ACC112 (cell line): ENCODE results near the gene NUS1.
"Not testable (repeated sequence)": the region's sequence is repeated elsewhere in the genome, so short reads cannot be mapped to it uniquely, and the experiment has no call there.

ENCODE experiments used
- H2AFZ ChIP-seq: fragments of 200-600 bp; sonication (generic); one replicate; pipeline ENCODE4 v1.6.0; 2017; ENCODE audit warnings: antibody characterized with exemption, low read length; ENCODE audit not compliant: unreplicated experiment
- H3K27ac ChIP-seq: fragments of 200-600 bp; sonication (generic); 2 replicates; pipeline ENCODE4 v1.5.1; 2014; ENCODE audit warnings: low read depth, mild to moderate bottlenecking, antibody characterized with exemption, low read length, moderate library complexity
- H3K27me3 ChIP-seq: fragments of 200-600 bp; sonication (generic); 2 replicates; pipeline ENCODE4 v1.6.1; 2014; ENCODE audit warnings: mild to moderate bottlenecking, antibody characterized with exemption, low read length, moderate library complexity, mixed read lengths; ENCODE audit not compliant: insufficient read depth
- H3K36me3 ChIP-seq: fragments of 200-600 bp; sonication (generic); 2 replicates; pipeline ENCODE4 v1.6.1; 2016; ENCODE audit warnings: mild to moderate bottlenecking, antibody characterized with exemption, low read length, moderate library complexity, mixed read lengths; ENCODE audit not compliant: insufficient read depth
- H3K4me1 ChIP-seq: fragments of 200-600 bp; sonication (generic); one replicate; pipeline ENCODE4 v1.6.1; 2016; ENCODE audit warnings: low read length, mixed read lengths; ENCODE audit not compliant: insufficient read depth, unreplicated experiment, control insufficient read depth
- H3K4me3 ChIP-seq: fragments of 200-600 bp; sonication (generic); 2 replicates; pipeline ENCODE4 v1.5.1; 2014; ENCODE audit warnings: mild to moderate bottlenecking, low read depth, low read length
- H3K79me2 ChIP-seq: fragments of 200-600 bp; sonication (generic); one replicate; pipeline ENCODE4 v1.6.0; 2016; ENCODE audit warnings: low read length; ENCODE audit not compliant: control insufficient read depth, unreplicated experiment, insufficient read depth

Gene NUS1

DNA sequence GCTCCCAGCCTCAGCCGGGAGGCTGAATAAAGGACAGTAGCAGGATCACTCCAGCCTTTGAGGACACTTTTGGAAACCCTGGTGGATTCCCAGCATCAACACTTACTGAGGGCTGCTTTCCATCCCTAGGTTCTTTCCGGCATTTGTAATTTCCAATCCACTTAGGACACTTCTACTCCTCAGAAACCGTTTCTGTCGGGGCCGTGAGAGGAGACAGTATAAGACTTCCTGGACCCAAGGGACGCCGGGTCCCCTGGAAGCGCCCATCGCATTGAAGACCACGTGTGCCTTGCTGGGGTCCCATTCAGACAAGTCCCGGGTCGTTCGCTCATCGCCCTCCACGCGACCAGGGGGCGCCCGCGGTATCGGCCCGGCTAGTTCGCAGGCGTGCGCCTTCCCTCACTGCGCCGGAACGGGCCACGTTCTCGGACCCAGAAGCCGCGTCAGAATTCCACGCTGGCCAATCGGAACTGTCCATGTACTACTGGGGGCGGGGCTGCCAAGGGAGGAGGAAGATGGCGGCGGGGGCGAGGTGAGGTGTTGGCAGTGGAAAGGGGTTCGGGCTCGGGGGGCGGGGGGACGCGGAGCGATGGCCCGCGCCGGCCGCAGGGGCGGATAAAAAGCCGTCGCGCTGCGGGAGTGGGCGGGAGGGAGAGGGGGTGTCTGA, at the start of gene NUS1:
TSS of gene NUS1 (plus strand) at position 479 of the 667 bp plus-strand sequence. CDS start 202 bp downstream, outside the sequence.
- Histone ChIP-seq H3K79me2 (peaks cover 46% of the 10 kb centered on the region), H3K36me3 (peaks cover 12% of the 10 kb centered on the region), H3K27me3 (no peaks in the 10 kb centered on the region), H2AFZ (peak within 1 kb of the TSS; percentile 99), H3K4me1 (peaks cover 15% of the 10 kb centered on the region), H3K27ac (no peak within 1 kb of the TSS; the same call in 1 of the 2 replicates), H3K4me3 (peak within 1 kb of the TSS; percentile 92)

DNA sequence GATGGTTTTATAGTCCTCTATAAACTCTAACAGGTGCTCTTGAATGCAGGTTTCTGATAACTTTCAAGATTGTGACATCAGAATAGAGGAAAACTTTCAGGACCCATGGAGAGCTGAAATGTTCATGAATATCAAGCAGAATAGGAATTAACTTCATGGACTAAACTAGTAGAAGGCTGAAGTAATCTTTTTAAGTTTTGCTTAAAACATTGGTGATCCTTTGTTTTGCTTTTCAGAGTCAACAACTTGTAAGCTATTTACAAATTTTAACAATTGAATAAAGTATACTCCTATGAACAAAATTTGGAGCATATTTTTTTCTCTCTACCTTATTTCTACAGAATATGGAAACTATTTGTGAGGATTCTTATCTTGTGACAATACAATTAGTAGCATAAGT, 47.7 kb upstream of the NUS1 start:
- no peaks in the 10 kb centered on the region for H3K4me1 ChIP-seq
- 0 out of 2 replicates have a peak, but pooled peaks cover 2% of the 10 kb centered on the region for H3K27me3 ChIP-seq
- H3K79me2 ChIP-seq, result no peaks in the 10 kb centered on the region
- H2AFZ ChIP-seq, result no peak overlapping the region
- no peak overlapping the region for H3K4me3 ChIP-seq
- H3K27ac ChIP-seq, result no peak overlapping the region
- no peaks in the 10 kb centered on the region for H3K36me3 ChIP-seq

DNA sequence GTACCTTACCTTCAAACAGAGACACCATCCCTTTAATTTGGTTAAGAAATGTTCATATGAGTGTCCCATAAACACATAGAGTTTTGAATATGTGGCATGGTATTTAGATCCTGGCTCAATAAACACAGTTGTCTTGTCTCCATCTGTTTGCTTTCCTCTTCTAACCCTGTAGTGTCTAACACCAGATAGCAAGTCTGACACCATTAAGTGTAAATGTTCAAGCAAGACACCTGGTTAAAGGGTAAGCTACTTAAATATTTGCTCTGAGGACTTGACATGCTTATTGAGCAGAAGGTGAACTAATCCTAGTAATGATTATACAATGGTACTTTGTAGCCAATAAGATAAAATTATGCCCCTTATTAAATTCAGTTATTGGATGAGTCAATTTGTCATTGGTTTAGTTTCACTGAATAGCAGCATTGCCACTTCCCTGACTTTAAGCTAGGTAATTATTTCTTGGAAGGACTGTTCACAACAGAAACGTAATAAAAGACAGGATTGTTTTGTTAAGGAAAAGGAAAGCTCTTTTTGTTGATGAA, 46.1 kb upstream of the NUS1 start:
- H3K27me3 ChIP-seq, result 0 out of 2 replicates have a peak, but pooled peaks cover 2% of the 10 kb centered on the region
- no peak overlapping the region for H3K27ac ChIP-seq
- no peaks in the 10 kb centered on the region for H3K4me1 ChIP-seq
- H3K4me3 ChIP-seq, result no peak overlapping the region
- H3K36me3 ChIP-seq, result no peaks in the 10 kb centered on the region
- H2AFZ ChIP-seq, result no peak overlapping the region
- H3K79me2 ChIP-seq, result no peaks in the 10 kb centered on the region

DNA sequence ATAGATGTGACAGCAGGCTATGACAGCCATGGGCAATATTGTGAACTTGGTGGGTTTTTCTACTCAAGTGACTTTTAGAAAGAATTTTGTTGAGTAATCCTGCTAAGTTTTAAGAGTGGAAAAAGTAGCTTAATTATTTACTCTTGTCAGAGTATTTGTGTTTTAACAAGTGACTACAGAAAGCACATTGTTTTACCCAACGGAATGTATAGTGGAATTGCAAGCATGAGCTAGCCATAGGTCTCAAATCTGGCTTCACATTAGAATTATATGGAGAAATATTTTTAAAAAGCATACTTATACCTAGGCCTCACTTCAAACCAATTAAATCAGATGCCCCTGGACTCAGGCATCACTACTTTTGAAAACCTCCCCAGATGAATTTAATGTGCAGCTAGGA, 37.5 kb upstream of the NUS1 start:
- Histone ChIP-seq H3K36me3 (no peaks in the 10 kb centered on the region), H3K27ac (no peak overlapping the region), H3K4me3 (no peak overlapping the region), H2AFZ (no peak overlapping the region), H3K79me2 (no peaks in the 10 kb centered on the region), H3K27me3 (no peaks in the 10 kb centered on the region), H3K4me1 (no peaks in the 10 kb centered on the region)

DNA sequence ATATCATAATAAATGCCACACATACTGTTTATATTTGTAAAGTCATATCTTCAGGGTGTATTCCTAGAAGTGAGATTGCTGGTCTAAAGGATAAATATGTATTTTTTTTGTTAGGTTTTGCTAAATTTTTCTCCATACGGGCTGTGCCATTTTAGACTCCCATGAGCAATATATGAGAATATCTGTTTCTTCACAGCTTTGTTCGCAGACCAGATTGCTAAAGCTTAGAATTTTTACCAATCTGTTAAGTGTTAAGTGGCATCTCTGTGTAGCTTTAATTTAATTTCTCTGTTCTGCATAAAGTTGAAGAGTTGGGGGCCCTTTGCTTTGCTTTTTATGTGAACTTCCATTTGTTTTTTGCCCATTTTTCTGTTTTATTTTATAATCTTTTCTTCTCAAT, 32.3 kb upstream of the NUS1 start:
- H3K27me3 ChIP-seq, result no peaks in the 10 kb centered on the region
- no peaks in the 10 kb centered on the region for H3K79me2 ChIP-seq
- no peak overlapping the region for H3K27ac ChIP-seq
- no peak overlapping the region for H2AFZ ChIP-seq
- H3K4me1 ChIP-seq, result no peaks in the 10 kb centered on the region
- no peaks in the 10 kb centered on the region for H3K36me3 ChIP-seq
- no peak overlapping the region for H3K4me3 ChIP-seq

DNA sequence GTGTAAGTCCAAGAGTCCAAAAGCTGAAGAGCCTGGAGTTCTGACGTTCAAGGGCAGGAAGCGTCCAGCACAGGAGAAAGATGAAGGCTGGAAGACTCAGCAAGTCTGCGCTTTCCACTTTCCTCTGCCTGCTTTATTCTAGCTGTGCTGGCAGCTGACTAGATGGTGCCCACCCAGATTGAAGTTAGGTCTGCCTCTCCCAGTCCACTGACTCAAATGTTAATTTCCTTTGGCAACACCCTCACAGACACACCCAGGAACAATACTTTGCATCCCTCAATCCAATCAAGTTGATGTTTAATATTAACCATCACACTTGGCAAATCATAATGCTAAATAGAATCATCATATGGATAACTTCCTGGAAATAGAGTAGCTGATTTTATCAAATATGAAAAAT, 23.3 kb upstream of the NUS1 start:
- not testable (repeated sequence) for H3K27ac ChIP-seq, H2AFZ ChIP-seq, H3K36me3 ChIP-seq, H3K79me2 ChIP-seq, H3K27me3 ChIP-seq, H3K4me3 ChIP-seq, H3K4me1 ChIP-seq

DNA sequence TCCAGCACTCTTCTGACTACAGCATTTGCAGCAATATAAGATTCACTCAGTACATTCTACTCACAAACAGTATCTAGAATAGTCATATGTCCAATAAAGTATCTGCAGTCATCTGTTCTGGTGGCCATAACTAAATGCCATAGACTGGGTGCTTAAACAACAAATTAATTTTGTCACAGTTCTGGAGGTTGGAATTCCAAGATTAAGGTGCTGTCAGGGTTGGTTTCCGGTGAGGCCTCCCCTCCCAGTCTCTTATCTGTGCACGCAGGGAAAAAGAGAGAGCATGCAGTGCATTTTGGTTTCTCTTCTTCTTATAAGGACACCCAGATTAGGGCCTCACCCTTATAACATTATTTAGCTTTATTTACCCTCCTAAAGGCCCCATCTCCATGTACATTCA, 21.3 kb upstream of the NUS1 start:
- H3K27ac ChIP-seq, result no peak overlapping the region
- H3K4me3 ChIP-seq, result no peak overlapping the region
- H2AFZ ChIP-seq, result no peak overlapping the region
- no peaks in the 10 kb centered on the region for H3K4me1 ChIP-seq
- no peaks in the 10 kb centered on the region for H3K79me2 ChIP-seq
- no peaks in the 10 kb centered on the region for H3K36me3 ChIP-seq
- H3K27me3 ChIP-seq, result no peaks in the 10 kb centered on the region

DNA sequence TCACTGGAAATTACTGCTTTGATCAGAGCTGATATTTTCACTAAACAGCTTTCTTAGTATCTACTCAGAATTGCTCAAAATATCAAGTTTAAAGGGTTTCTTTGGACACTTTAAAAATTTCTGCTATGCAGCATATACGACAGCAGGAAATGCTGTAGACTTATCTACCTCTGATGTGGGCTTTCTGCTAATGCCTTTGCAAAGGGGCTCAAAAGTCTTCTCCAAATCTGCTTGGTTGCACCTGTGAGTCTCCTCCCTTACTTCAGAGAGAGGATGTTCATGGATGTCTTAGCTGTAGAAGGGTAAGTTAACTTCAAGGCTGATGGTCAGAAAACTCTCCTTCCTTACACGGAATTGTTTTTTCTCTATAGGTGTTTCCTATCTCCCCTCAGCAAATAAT, 19.9 kb upstream of the NUS1 start:
- no peak overlapping the region for H2AFZ ChIP-seq
- H3K27me3 ChIP-seq, result no peaks in the 10 kb centered on the region
- H3K79me2 ChIP-seq, result no peaks in the 10 kb centered on the region
- H3K27ac ChIP-seq, result no peak overlapping the region
- H3K4me1 ChIP-seq, result no peaks in the 10 kb centered on the region
- H3K4me3 ChIP-seq, result no peak overlapping the region
- H3K36me3 ChIP-seq, result no peaks in the 10 kb centered on the region

DNA sequence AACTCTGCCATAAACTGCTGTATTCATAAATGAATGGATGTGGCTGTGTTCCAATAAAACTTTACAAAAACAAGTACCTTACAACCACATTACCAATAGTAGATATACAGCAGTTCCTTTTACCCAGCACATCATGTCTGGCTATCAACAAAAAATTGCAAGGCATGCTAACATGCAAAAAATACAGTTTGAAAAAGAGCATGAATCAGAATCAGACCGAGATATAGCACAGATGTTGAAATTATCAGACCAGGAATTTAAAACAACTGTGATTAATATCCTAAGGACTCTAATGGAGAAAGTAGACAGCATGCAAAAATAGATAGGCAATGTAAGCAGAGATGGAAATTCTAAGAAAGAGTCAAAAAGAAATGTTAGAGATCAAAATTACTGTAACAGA, 8.4 kb upstream of the NUS1 start:
- no peak overlapping the region for H2AFZ ChIP-seq
- no peaks in the 10 kb centered on the region for H3K36me3 ChIP-seq
- H3K27ac ChIP-seq, result no peak overlapping the region
- no peaks in the 10 kb centered on the region for H3K79me2 ChIP-seq
- no peaks in the 10 kb centered on the region for H3K27me3 ChIP-seq
- H3K4me3 ChIP-seq, result no peak overlapping the region
- H3K4me1 ChIP-seq, result no peaks in the 10 kb centered on the region

DNA sequence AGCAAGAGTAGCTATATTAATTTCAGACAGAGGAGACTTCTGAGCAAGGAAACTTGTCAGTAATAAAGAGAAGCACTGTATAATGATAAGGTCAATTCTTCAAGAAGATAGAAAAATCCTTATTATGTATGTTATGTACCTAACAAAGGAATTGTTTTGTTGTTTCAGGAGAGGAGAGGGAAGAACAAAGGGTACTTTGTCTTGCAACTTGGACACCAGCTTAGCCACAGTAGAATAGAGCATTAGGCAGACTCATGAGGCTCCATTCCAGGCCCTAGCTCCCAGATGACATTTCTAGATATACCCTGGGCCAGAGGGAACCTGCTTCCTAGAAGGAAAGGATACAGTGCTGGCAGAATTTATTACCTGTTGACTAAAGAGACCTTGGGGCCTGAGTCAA, 6.5 kb upstream of the NUS1 start:
- no peak overlapping the region for H2AFZ ChIP-seq
- H3K27me3 ChIP-seq, result no peaks in the 10 kb centered on the region
- H3K4me1 ChIP-seq, result no peaks in the 10 kb centered on the region
- no peak overlapping the region for H3K4me3 ChIP-seq
- no peak overlapping the region for H3K27ac ChIP-seq
- no peaks in the 10 kb centered on the region for H3K79me2 ChIP-seq
- no peaks in the 10 kb centered on the region for H3K36me3 ChIP-seq

DNA sequence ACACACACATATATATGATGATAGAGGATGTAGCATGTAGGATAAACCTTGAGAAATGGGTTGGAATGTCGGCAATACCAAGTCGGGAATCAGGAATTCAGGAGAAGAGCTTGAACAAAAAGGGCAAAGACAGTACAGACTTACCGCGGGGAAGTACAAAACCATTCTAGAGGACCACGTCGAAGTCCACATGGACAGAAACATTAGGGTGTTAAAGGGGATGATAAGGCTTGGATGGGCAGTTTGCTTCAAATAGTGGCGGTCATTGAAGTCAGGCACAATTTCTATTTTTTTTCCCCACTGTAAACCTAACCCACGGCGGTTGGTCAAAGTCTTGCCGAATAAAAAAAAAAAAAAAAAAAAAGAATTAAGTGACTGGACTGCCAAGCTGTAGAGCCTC, 766 bp upstream of the NUS1 start:
- Histone ChIP-seq H3K4me1 (peaks cover 15% of the 10 kb centered on the region), H3K79me2 (peaks cover 40% of the 10 kb centered on the region), H3K27ac (no peak overlapping the region), H2AFZ (peak overlapping the region; percentile 99), H3K36me3 (peaks cover 6% of the 10 kb centered on the region; the same call in 1 of the 2 replicates), H3K27me3 (no peaks in the 10 kb centered on the region), H3K4me3 (peak overlapping the region; percentile 87)
